ENCODE data around the gene BTN1A1. TPM values are rescaled to one million over a fixed set of nuclear protein-coding genes. Genes with fewer than 3 reads are reported as not detected.

The BTN1A1 gene
- total and polyA plus RNA-seq, 9 of the 15 experiments (the other 6 are each of a cell fraction or from before 2014, with no cell fraction given) = 0.01 to 0.15 (median 0.06) TPM; not detected in 4

- peak; percentile 65; the same call in 1 of the 2 replicates for TF ChIP-seq CREB3L1 (IDR thresholded peaks at IDR 0.05; ENCODE audit: borderline replicate concordance, low read depth)
- 0 out of 2 replicates have a peak, but pooled peaks have one; percentile 72 for TF ChIP-seq ZFP1 (CRISPR knock-in tag; IDR thresholded peaks at IDR 0.05)
- TF ChIP-seq ZNF699 (CRISPR knock-in tag; IDR thresholded peaks at IDR 0.05; ENCODE audit: insufficient replicate concordance) = no peak
- TF ChIP-seq RFX1 (IDR thresholded peaks at IDR 0.05) = no peak
- TF ChIP-seq ZBTB40 (IDR thresholded peaks at IDR 0.05) = peak; percentile 47
- no peak for TF ChIP-seq ZBTB40 (CRISPR knock-in tag; IDR thresholded peaks at IDR 0.05)
- TF ChIP-seq ATF4 (CRISPR knock-in tag; IDR thresholded peaks at IDR 0.05) = peak; percentile 85
- 0 out of 2 replicates have a peak, but pooled peaks have one; percentile 65 for TF ChIP-seq ILK (tag; IDR thresholded peaks at IDR 0.05; ENCODE audit: borderline replicate concordance, low read depth)
- TF ChIP-seq GTF2B (IDR thresholded peaks at IDR 0.05; ENCODE audit: extremely low read depth, insufficient read length) = no peak
- 0 out of 4 replicates have a peak, but pooled peaks of 1 of the 2 experiments have one; percentile 26 for TF ChIP-seq UBTF (IDR thresholded peaks at IDR 0.05; ENCODE audit: borderline replicate concordance in 1 of 2, low read depth in 2 of 2, low read length in 2 of 2)
These were observed 20.2 kb downstream of the BTN1A1 start (continued) for GRCh38 chr6:26520237-26520849.
